B cell (primary cell): Measurements from ENCODE around the gene BMERB1. TPM values are rescaled to one million over a fixed set of nuclear protein-coding genes. Genes with fewer than 3 reads are reported as not detected.

Experiments used
- ATAC-seq: fragments of 200-7000 bp; cut with Tn5 transposase; one replicate; pipeline ENCODE4 v1.10.0; 2021; ENCODE audit warnings: low read depth, mild to moderate bottlenecking, moderate number of reproducible peaks, moderate library complexity
- CTCF ChIA-PET: fragments of 350-600 bp; sonication (Branson Sonifier 250); formaldehyde crosslinking; loops from one replicate; lab custom pipeline; 2021; ENCODE audit warnings: antibody characterized with exemption, inconsistent platforms; lab: Charles Lee
- POLR2A ChIA-PET: fragments of 350-600 bp; sonication (Branson Sonifier 250); formaldehyde crosslinking; loops from one replicate; lab custom pipeline; 2021; ENCODE audit warnings: antibody characterized with exemption; lab: Charles Lee
- DNase-seq: peaks from one replicate; pipeline ENCODE4 v3.0.0; 2013
- H2AFZ ChIP-seq: 2 replicates; pipeline ENCODE4 v1.6.1; 2012; ENCODE audit warnings: mild to moderate bottlenecking, low read depth, low read length; ENCODE audit not compliant: insufficient read depth, poor library complexity, severe bottlenecking
- H3K27ac ChIP-seq, 2 donors: 1 replicate in 1 of 2; 2 replicates in 1 of 2; pipeline ENCODE4 v1.5.1; 2012 to 2013; ENCODE audit warnings: low read length in 2 of 2, mild to moderate bottlenecking in 2 of 2, moderate library complexity in 1 of 2
- H3K27me3 ChIP-seq, 4 experiments: fragments of 200-600 bp in 1 of 4; sonication (generic) in 1 of 4; replicated peaks in 1 of 4; 1 replicate in 2 of 4; 2 replicates in 2 of 4; pipeline versions ENCODE4 v1.6.1 to v1.7.0; 2013 to 2016; ENCODE audit warnings: low read length in 3 of 4, mild to moderate bottlenecking in 2 of 4, mixed read lengths in 1 of 4, moderate library complexity in 1 of 4; ENCODE audit not compliant: insufficient read depth in 4 of 4, control insufficient read depth in 3 of 4; ENCODE audit errors: control extremely low read depth in 1 of 4
- H3K36me3 ChIP-seq, 2 experiments: replicated peaks in 1 of 2; 1 replicate in 1 of 2; 2 replicates in 1 of 2; pipeline versions ENCODE4 v1.6.1 to v1.7.1; 2013; ENCODE audit warnings: low read length in 1 of 2; ENCODE audit not compliant: insufficient read depth in 2 of 2, control insufficient read depth in 1 of 2; ENCODE audit errors: control extremely low read depth in 1 of 2, extremely low read depth in 1 of 2
- H3K4me1 ChIP-seq, 2 donors: fragments of 200-600 bp in 1 of 2; sonication (generic) in 1 of 2; 1 replicate in 1 of 2; 2 replicates in 1 of 2; pipeline versions ENCODE4 v1.5.1 to v1.6.1; 2013 to 2017; ENCODE audit warnings: low read length in 2 of 2; ENCODE audit not compliant: control insufficient read depth in 2 of 2, insufficient read depth in 2 of 2
- H3K4me2 ChIP-seq: replicated peaks from 2 replicates; pipeline ENCODE3; 2012; ENCODE audit warnings: mild to moderate bottlenecking, low read depth, low read length; ENCODE audit not compliant: poor library complexity, severe bottlenecking
- H3K4me3 ChIP-seq, 5 experiments: fragments of 200-600 bp in 1 of 5; sonication (generic) in 1 of 5; 1 replicate in 3 of 5; 2 replicates in 2 of 5; pipeline versions ENCODE4 v1.5.1 to v1.7.0; 2011 to 2016; ENCODE audit warnings: low read length in 4 of 5, mild to moderate bottlenecking in 4 of 5, low read depth in 2 of 5, control low read depth in 1 of 5, moderate library complexity in 1 of 5; ENCODE audit not compliant: insufficient read depth in 1 of 5; ENCODE audit errors: control extremely low read depth in 1 of 5, extremely low read depth in 1 of 5
- H3K79me2 ChIP-seq: fragments of 200-600 bp; sonication (generic); one replicate; pipeline ENCODE4 v1.6.0; 2016; ENCODE audit warnings: low read length; ENCODE audit not compliant: control insufficient read depth, insufficient read depth
- H3K9ac ChIP-seq: fragments of 200-600 bp; sonication (generic); 2 replicates; pipeline ENCODE4 v1.6.1; 2017; ENCODE audit warnings: mild to moderate bottlenecking, low read length, moderate library complexity
- H3K9me3 ChIP-seq, 3 donors: one replicate each; pipeline versions ENCODE4 v1.6.1 to v1.7.1; 2013; ENCODE audit warnings: low read length in 2 of 3; ENCODE audit not compliant: control insufficient read depth in 2 of 3, insufficient read depth in 1 of 3; ENCODE audit errors: control extremely low read depth in 1 of 3
- H4K20me1 ChIP-seq: 2 replicates; pipeline ENCODE4 v1.6.0; 2012; ENCODE audit warnings: mild to moderate bottlenecking, low read length; ENCODE audit not compliant: insufficient read depth, control insufficient read depth, poor library complexity, severe bottlenecking
- H3K27ac Mint-ChIP-seq: one replicate; pipeline ENCODE4 v1.8.0; 2021; ENCODE audit warnings: mixed read lengths
- H3K27me3 Mint-ChIP-seq: one replicate; pipeline ENCODE4 v1.8.0; 2021; ENCODE audit warnings: mixed read lengths
- H3K4me1 Mint-ChIP-seq: one replicate; pipeline ENCODE4 v1.8.0; 2021; ENCODE audit warnings: mixed read lengths
- H3K4me3 Mint-ChIP-seq: one replicate; pipeline ENCODE4 v1.8.0; 2021; ENCODE audit warnings: mixed read lengths
- H3K9me3 Mint-ChIP-seq: one replicate; pipeline ENCODE4 v1.8.0; 2022; ENCODE audit warnings: mixed read lengths; ENCODE audit not compliant: insufficient read depth
- EZH2 ChIP-seq: IDR thresholded peaks from 2 replicates; pipeline ENCODE4 v1.6.1; 2012; ENCODE audit warnings: borderline replicate concordance, low read depth, mild to moderate bottlenecking, moderate library complexity, low read length; ENCODE audit not compliant: insufficient read depth, poor library complexity, severe bottlenecking
- WGBS: methylation state at CpG from one replicate; pipeline ENCODE4 v1.1.5; 2013; ENCODE audit warnings: missing lambda C conversion rate; ENCODE audit not compliant: insufficient coverage; 5-methylcytosine and 5-hydroxymethylcytosine counted together
- intact Hi-C: fragments of 100-400 bp; cut with micrococcal nuclease; formaldehyde crosslinking; loops from one replicate; pipeline ENCODE4 v1.10.0; 2022
- polyA plus RNA-seq: library from polyadenylated mRNA; depleted of rRNA; stranded (reverse); fragments of >200 nt; gene quantifications from 2 replicates; pipeline ENCODE4 v1.2.3, GENCODE V29; 2012
- total RNA-seq, 2 donors: library from RNA; stranded (reverse); fragments of 120-200 nt in 1 of 2; gene quantifications; 1 replicate in 1 of 2; 2 replicates in 1 of 2; pipeline versions ENCODE4 v1.2.3 to v1.2.4, GENCODE V29; 2013 to 2022
- TF ChIP-seq, protein P1 (sequence below): fragments of 200-600 bp; IDR thresholded peaks from one replicate; pipeline ENCODE4 v1.8.0; 2022; ENCODE audit warnings: antibody characterized with exemption, mild to moderate bottlenecking

The BMERB1 gene
- total and polyA plus RNA-seq, 2 donors (not counting 1 experiment from before 2014, with no cell fraction given), result 2.2 to 11.2 TPM

DNA sequence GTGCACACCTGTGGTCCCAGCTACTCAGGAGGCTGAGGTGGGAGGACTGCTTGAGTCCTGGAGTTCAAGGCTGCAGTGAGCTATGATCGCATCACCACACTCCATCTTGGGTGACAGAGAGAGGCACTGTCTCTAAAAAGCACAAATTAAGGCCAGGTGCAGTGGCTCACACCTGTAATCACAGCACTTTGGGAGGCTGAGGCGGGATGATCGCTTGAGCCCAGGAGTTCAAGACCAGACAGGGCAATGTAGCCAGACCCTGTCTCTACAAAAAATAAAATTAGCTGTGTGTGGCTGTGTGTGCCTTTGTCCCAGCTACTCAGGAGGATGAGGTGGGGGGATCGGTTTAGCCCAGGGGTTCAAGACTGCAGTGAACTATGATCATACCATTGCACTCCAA is 81.6 kb downstream of the BMERB1 start:
- H3K9me3 Mint-ChIP-seq, result no peaks in the 10 kb centered on the region
- Histone ChIP-seq H4K20me1 (no peaks in the 10 kb centered on the region), H3K27ac (no peak overlapping the region), H3K36me3 (no peaks in the 10 kb centered on the region), H3K4me3 (no peak overlapping the region), H2AFZ (no peak overlapping the region), H3K9ac (no peak overlapping the region), H3K4me1 (no peaks in the 10 kb centered on the region), H3K79me2 (no peaks in the 10 kb centered on the region), H3K27me3 (no peaks in the 10 kb centered on the region), H3K4me2 (no peak overlapping the region), H3K9me3 (peaks cover 0 to 3% (median 0%) of the 10 kb centered on the region in 3 donors)
- ChIA-PET POLR2A (no interaction called here), CTCF (no interaction called here)
- no peak for DNase-seq
- no peaks in the 10 kb centered on the region for H3K4me1 Mint-ChIP-seq
- no peak overlapping the region for H3K4me3 Mint-ChIP-seq
- intact Hi-C loops, result no loop called here
- H3K27ac Mint-ChIP-seq, result no peak overlapping the region
- no peak for ATAC-seq
- H3K27me3 Mint-ChIP-seq, result no peaks in the 10 kb centered on the region
- no peak for TF ChIP-seq EZH2
- TF ChIP-seq, protein P1, sequence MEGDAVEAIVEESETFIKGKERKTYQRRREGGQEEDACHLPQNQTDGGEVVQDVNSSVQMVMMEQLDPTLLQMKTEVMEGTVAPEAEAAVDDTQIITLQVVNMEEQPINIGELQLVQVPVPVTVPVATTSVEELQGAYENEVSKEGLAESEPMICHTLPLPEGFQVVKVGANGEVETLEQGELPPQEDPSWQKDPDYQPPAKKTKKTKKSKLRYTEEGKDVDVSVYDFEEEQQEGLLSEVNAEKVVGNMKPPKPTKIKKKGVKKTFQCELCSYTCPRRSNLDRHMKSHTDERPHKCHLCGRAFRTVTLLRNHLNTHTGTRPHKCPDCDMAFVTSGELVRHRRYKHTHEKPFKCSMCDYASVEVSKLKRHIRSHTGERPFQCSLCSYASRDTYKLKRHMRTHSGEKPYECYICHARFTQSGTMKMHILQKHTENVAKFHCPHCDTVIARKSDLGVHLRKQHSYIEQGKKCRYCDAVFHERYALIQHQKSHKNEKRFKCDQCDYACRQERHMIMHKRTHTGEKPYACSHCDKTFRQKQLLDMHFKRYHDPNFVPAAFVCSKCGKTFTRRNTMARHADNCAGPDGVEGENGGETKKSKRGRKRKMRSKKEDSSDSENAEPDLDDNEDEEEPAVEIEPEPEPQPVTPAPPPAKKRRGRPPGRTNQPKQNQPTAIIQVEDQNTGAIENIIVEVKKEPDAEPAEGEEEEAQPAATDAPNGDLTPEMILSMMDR, result no peak
- 100% methylated on average over 1 of the region's 4 CpGs for WGBS

DNA sequence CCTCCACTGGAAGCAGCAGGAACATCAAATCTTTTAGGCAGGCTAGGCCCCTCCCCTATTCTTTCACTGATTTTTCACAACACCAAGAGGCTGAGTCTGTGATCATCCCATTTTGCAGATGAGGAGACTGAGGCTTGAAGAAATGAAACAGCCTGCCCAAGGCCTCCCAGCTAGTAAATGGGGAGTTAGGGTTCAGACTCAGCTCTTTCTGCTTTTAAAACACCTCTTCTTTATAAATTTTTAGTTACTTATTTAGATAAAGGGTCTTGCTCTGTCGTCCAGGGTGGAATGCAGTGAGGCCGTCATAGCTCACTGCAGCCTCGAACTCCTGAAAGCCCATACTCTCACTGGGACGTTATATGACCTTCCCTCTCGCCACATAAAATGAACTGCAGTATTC is 82.2 kb downstream of the BMERB1 start:
- Mint-ChIP-seq H3K4me3 (no peak overlapping the region), H3K4me1 (no peaks in the 10 kb centered on the region), H3K27ac (no peak overlapping the region), H3K27me3 (no peaks in the 10 kb centered on the region), H3K9me3 (no peaks in the 10 kb centered on the region)
- no peaks in the 10 kb centered on the region for H3K4me1 ChIP-seq
- H4K20me1 ChIP-seq, result no peaks in the 10 kb centered on the region
- no peaks in the 10 kb centered on the region for H3K36me3 ChIP-seq
- H3K9me3 ChIP-seq, result peaks cover 0 to 3% (median 0%) of the 10 kb centered on the region in 3 donors
- no peak overlapping the region for H3K27ac ChIP-seq
- DNase-seq, result no peak
- POLR2A ChIA-PET, result no interaction called here
- H3K79me2 ChIP-seq, result no peaks in the 10 kb centered on the region
- 99% methylated on average over 5 of the region's 5 CpGs for WGBS
- intact Hi-C loops, result no loop called here
- CTCF ChIA-PET, result no interaction called here
- H3K9ac ChIP-seq, result no peak overlapping the region
- no peak overlapping the region for H2AFZ ChIP-seq
- H3K4me3 ChIP-seq, result no peak overlapping the region
- no peak overlapping the region for H3K4me2 ChIP-seq
- H3K27me3 ChIP-seq, result no peaks in the 10 kb centered on the region
- TF ChIP-seq EZH2, result no peak
- TF ChIP-seq, protein P1, result no peak
- no peak for ATAC-seq
